Fibroblast of the aortic adventitia (primary cell): Measurements from ENCODE around the gene PPP1R3C. TPM values are rescaled to one million over a fixed set of nuclear protein-coding genes. Genes with fewer than 3 reads are reported as not detected.
A peak's percentile ranks its signal among the peaks of the same experiment; 100 is the strongest.

ENCODE experiments used
- DNase-seq: peaks from one replicate; pipeline ENCODE4 v3.0.0-alpha.2; 2010; ENCODE audit warnings: low read depth
- H3K4me3 ChIP-seq: 2 replicates; pipeline ENCODE4 v1.5.1; 2011; ENCODE audit warnings: low read depth, mild to moderate bottlenecking, control low read depth, low read length, moderate library complexity
- CTCF ChIP-seq: IDR thresholded peaks from 2 replicates; pipeline ENCODE4 v1.5.1; 2011; ENCODE audit warnings: mild to moderate bottlenecking, low read length, control low read depth, inconsistent platforms; ENCODE audit not compliant: insufficient read depth
- total RNA-seq: library from RNA; depleted of rRNA; stranded (reverse); fragments of >200 nt; gene quantifications from 2 replicates; pipeline ENCODE4 v1.2.3, GENCODE V29; 2012; ENCODE audit warnings: low replicate concordance

The PPP1R3C gene
- total RNA-seq, 1 donor, result 41.1 TPM

GRCh38 chr10:91642831-91643692 lies 10.2 kb upstream of the PPP1R3C start:
- H3K4me3 ChIP-seq, result no peak overlapping the region
- no peak for TF ChIP-seq CTCF
- no peak for DNase-seq

GRCh38 chr10:91636892-91637291 lies 4.0 kb upstream of the PPP1R3C start:
- H3K4me3 ChIP-seq, result no peak overlapping the region
- no peak for TF ChIP-seq CTCF
- no peak for DNase-seq

GRCh38 chr10:91635401-91636400 lies 2.8 kb upstream of the PPP1R3C start:
- peak; percentile 83 for TF ChIP-seq CTCF
- peak; percentile 91 for DNase-seq
- H3K4me3 ChIP-seq, result no peak overlapping the region

GRCh38 chr10:91634898-91635297 lies 2.0 kb upstream of the PPP1R3C start:
- H3K4me3 ChIP-seq, result no peak overlapping the region
- no peak for TF ChIP-seq CTCF
- no peak for DNase-seq

GRCh38 chr10:91634246-91634645 lies 1.4 kb upstream of the PPP1R3C start:
- no peak overlapping the region for H3K4me3 ChIP-seq
- no peak for TF ChIP-seq CTCF
- no peak for DNase-seq

- peak overlapping the region; percentile 84 for H3K4me3 ChIP-seq
- DNase-seq, result no peak
- no peak for TF ChIP-seq CTCF
Measured at GRCh38 chr10:91630625-91631024, 2.2 kb downstream of the PPP1R3C start.
